RWPE2 (cell line): ENCODE data around the gene DUSP15.
A peak's percentile ranks its signal among the peaks of the same experiment; 100 is the strongest.
"Not testable (repeated sequence)": the region's sequence is repeated elsewhere in the genome, so short reads cannot be mapped to it uniquely, and the experiment has no call there.

Source experiments
- ATAC-seq: fragments of 200-7000 bp; cut with Tn5 transposase; 3 replicates; pipeline ENCODE4 v1.9.1; 2021; ENCODE audit warnings: low read depth
- DNase-seq: peaks from one replicate; pipeline ENCODE4 v3.0.0-alpha.2; 2020; ENCODE audit warnings: low spot score
- H3K27ac ChIP-seq: fragments of 450-650 bp; 2 replicates; pipeline ENCODE4 v1.5.1; 2017; ENCODE audit warnings: mild to moderate bottlenecking; ENCODE audit not compliant: poor library complexity, severe bottlenecking
- H3K27me3 ChIP-seq: fragments of 250-450 bp; sonication (Bioruptor Pico); 2 replicates; pipeline ENCODE4 v1.5.1; 2021; ENCODE audit warnings: mild to moderate bottlenecking, moderate library complexity; ENCODE audit not compliant: insufficient read depth, poor library complexity, severe bottlenecking
- H3K36me3 ChIP-seq: fragments of 250-450 bp; sonication (Bioruptor Pico); 2 replicates; pipeline ENCODE4 v1.5.1; 2020; ENCODE audit warnings: low read depth, mild to moderate bottlenecking, moderate library complexity
- H3K4me1 ChIP-seq: fragments of 250-450 bp; sonication (Bioruptor Pico); 2 replicates; pipeline ENCODE4 v1.5.1; 2021; ENCODE audit warnings: mild to moderate bottlenecking, moderate library complexity; ENCODE audit not compliant: insufficient read depth, poor library complexity, severe bottlenecking
- H3K4me3 ChIP-seq: fragments of 250-450 bp; sonication (Bioruptor Pico); 2 replicates; pipeline ENCODE4 v1.5.1; 2021; ENCODE audit warnings: mild to moderate bottlenecking, moderate library complexity; ENCODE audit not compliant: severe bottlenecking
- H3K9me3 ChIP-seq: fragments of 250-450 bp; sonication (Bioruptor Pico); 2 replicates; pipeline ENCODE4 v1.5.1; 2021; ENCODE audit warnings: mild to moderate bottlenecking, moderate library complexity; ENCODE audit not compliant: severe bottlenecking
- CTCF ChIP-seq: fragments of 450-650 bp; IDR thresholded peaks from one replicate; pipeline ENCODE4 v1.5.1; 2017; ENCODE audit warnings: mild to moderate bottlenecking, moderate library complexity; ENCODE audit not compliant: poor library complexity, severe bottlenecking

The DUSP15 gene

DNA sequence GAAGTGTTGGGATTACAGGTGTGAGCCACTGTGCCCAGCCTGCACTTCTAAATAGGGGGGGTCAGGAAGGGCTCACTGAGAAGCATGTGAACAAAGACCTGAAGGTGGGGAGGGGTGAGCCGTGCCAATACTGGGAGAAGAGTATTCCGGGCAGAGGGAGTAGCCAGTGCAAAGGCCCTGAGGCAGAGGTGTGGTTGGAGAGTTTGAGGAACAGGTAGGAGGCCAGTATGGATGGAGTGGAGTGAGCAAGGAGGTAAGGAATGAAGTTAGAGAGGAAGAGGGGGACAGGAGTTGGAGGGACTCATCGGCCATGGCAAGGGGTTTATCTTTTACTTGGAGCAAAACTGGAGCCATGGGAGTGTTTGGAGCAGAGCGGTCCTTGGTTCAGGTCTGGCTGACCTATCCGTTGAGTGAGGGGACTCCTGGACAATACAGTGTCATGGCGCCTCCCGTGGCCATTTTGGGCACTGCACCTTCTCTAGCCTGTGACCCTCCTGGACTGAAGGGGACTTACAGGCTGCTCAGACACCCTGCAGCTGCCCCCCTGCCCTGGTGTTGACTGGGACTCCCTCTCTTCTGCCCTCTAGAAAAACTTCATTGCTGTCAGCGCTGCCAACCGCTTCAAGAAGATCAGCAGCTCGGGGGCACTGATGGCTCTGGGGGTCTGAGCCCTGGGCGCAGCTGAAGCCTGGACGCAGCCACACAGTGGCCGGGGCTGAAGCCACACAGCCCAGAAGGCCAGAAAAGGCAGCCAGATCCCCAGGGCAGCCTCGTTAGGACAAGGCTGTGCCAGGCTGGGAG is 37.0 kb downstream of the DUSP15 start:
- peak; percentile 79 for DNase-seq
- ATAC-seq: no peak
- H3K9me3 ChIP-seq: no peaks in the 10 kb centered on the region
- peaks cover 26% of the 10 kb centered on the region for H3K4me1 ChIP-seq
- no peak overlapping the region for H3K4me3 ChIP-seq
- H3K27me3 ChIP-seq: no peaks in the 10 kb centered on the region
- H3K36me3 ChIP-seq: no peaks in the 10 kb centered on the region
- peak; percentile 93 for TF ChIP-seq CTCF
- no peak overlapping the region for H3K27ac ChIP-seq

GRCh38 chr20:31831771-31832306 is 38.5 kb downstream of the DUSP15 start:
- H3K27ac ChIP-seq: no peak overlapping the region
- DNase-seq (peak; percentile 77), ATAC-seq (no peak)
- no peaks in the 10 kb centered on the region for H3K36me3 ChIP-seq
- H3K4me3 ChIP-seq: no peak overlapping the region
- no peak for TF ChIP-seq CTCF
- H3K9me3 ChIP-seq: no peaks in the 10 kb centered on the region
- no peaks in the 10 kb centered on the region for H3K27me3 ChIP-seq
- peaks cover 11% of the 10 kb centered on the region for H3K4me1 ChIP-seq

DNA sequence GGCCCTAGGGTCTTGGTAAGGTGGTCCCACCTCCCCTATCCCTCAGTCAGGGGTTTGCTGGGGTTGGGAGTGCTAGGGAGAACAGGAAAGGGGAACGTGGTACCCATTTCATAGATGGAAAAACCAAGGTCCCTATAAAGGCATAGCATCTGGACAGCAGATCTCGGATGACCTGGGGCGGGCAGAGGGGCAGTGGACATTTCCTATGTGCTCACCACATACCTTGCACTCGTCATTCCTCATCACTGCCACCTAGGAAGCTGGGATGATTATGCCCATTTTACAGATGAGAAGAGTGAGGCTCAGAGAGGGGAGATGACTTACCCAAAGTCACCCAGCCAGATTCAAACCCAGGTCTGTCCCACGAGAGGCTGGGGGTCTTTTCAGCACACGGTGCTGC is 39.1 kb downstream of the DUSP15 start:
- Histone ChIP-seq H3K9me3 (no peaks in the 10 kb centered on the region), H3K4me1 (peaks cover 5% of the 10 kb centered on the region), H3K27me3 (no peaks in the 10 kb centered on the region), H3K36me3 (no peaks in the 10 kb centered on the region), H3K27ac (no peak overlapping the region), H3K4me3 (no peak overlapping the region)
- no peak for TF ChIP-seq CTCF
- DNase-seq (no peak), ATAC-seq (no peak)

DNA sequence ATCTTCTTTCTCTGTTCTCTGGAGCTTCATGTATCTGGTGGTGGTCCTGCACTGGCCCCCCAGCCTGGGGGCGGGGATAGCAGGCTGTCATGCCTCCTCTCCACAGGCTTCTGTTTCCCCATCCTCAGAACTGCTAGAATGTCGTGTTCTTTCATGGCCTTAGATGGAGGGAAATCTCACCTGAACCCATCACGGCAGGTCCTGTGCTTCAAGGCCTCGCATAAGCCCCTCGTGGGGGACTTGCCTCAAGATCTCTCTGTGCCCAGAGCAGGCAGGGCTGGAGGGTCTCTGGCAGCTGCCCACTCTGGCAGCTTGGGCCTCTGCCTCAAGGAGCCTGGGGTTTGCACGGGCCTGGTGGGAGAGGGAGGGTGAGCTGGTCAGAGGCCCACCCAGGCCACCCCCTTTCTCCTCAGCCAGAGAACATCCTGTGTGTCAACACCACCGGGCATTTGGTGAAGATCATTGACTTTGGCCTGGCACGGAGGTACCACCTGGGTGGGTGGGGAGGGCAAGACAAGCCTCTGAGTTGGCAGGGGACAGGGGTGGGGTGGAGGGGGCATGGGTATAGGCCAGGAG is 39.8 kb downstream of the DUSP15 start:
- DNase-seq (peak; percentile 74), ATAC-seq (no peak)
- no peaks in the 10 kb centered on the region for H3K27me3 ChIP-seq
- H3K9me3 ChIP-seq: no peaks in the 10 kb centered on the region
- H3K4me1 ChIP-seq: no peaks in the 10 kb centered on the region
- no peak for TF ChIP-seq CTCF
- H3K36me3 ChIP-seq: no peaks in the 10 kb centered on the region
- no peak overlapping the region for H3K4me3 ChIP-seq
- H3K27ac ChIP-seq: no peak overlapping the region

- H3K27me3 ChIP-seq: no peaks in the 10 kb centered on the region
- TF ChIP-seq CTCF: no peak
- no peak for DNase-seq
- no peaks in the 10 kb centered on the region for H3K36me3 ChIP-seq
- no peak for ATAC-seq
- no peak overlapping the region for H3K27ac ChIP-seq
- no peaks in the 10 kb centered on the region for H3K4me1 ChIP-seq
- H3K9me3 ChIP-seq: no peaks in the 10 kb centered on the region
- H3K4me3 ChIP-seq: no peak overlapping the region
Measured at GRCh38 chr20:31829731-31830130, 40.6 kb downstream of the DUSP15 start.

- H3K27me3 ChIP-seq, H3K4me3 ChIP-seq, H3K9me3 ChIP-seq, H3K36me3 ChIP-seq, H3K4me1 ChIP-seq, DNase-seq, ATAC-seq, H3K27ac ChIP-seq: not testable (repeated sequence)
Measured at GRCh38 chr20:31828016-31828415, 42.3 kb downstream of the DUSP15 start.
